ENCODE results near the gene KBTBD4. TPM values are rescaled to one million over a fixed set of nuclear protein-coding genes. Genes with fewer than 3 reads are reported as not detected.

The KBTBD4 gene
- total and polyA plus RNA-seq, 2 of the 8 experiments (the other 6 are each of a cell fraction or from before 2014, with no cell fraction given), result 12.0 to 19.5 TPM

GRCh38 chr11:47551086-47551485 lies 27.7 kb downstream of the KBTBD4 start (continued):
- TF ChIP-seq TAF7 (optimal IDR thresholded peaks at IDR 0.05; ENCODE audit: borderline replicate concordance, low read depth, low read length) (no peak), NANOG (IDR thresholded peaks at IDR 0.05; ENCODE audit: insufficient read depth, low read depth, low read length, poor library complexity, severe bottlenecking) (no peak)
